Upper lobe of left lung (tissue), 4 donors: Measurements from ENCODE around the gene ADGRG1.

Source experiments
- CTCF ChIP-seq, 6 experiments: fragments of 450-650 bp in 4 of 6; fragments of 200-600 bp in 2 of 6; sonication (generic) in 2 of 6; IDR thresholded peaks; one replicate each; pipeline ENCODE4 v1.5.1; 2016 to 2019; ENCODE audit warnings: antibody characterized with exemption in 6 of 6
- POLR2A ChIP-seq, 4 donors: fragments of 450-650 bp; IDR thresholded peaks; one replicate each; pipeline ENCODE4 v1.5.1; 2016 to 2017; ENCODE audit warnings: antibody characterized with exemption in 4 of 4, mild to moderate bottlenecking in 2 of 4

- no peak for TF ChIP-seq CTCF (IDR thresholded peaks at IDR 0.05)
- TF ChIP-seq POLR2A (IDR thresholded peaks at IDR 0.05) = no peak
Measured at GRCh38 chr16:57685633-57686032, 57.2 kb downstream of the ADGRG1 start.
